ENCODE measurements around the gene ZBTB8OS.

- TF ChIP-seq CTCF (conservative IDR thresholded peaks at IDR 0.05) (no peak), EZH2 (IDR thresholded peaks at IDR 0.05; ENCODE audit: low read depth) (no peak)
These were observed 45.7 kb upstream of the ZBTB8OS start for GRCh38 chr1:32696041-32696440.

Data from PC-9 (cell line).